Testis (tissue), 2 donors: ENCODE data around the gene CORIN.

Experiments
- CTCF ChIP-seq, 3 experiments: fragments of 450-650 bp in 2 of 3; fragments of 200-600 bp in 1 of 3; sonication (generic) in 1 of 3; IDR thresholded peaks; one replicate each; pipeline ENCODE4 v1.5.1; 2016 to 2019; ENCODE audit warnings: antibody characterized with exemption in 3 of 3, mild to moderate bottlenecking in 2 of 3, moderate library complexity in 1 of 3
- POLR2A ChIP-seq: fragments of 450-650 bp; IDR thresholded peaks from one replicate; pipeline ENCODE4 v1.6.1; 2017; ENCODE audit warnings: antibody characterized with exemption, mild to moderate bottlenecking, moderate library complexity

GRCh38 chr4:47694322-47694721, 143.5 kb downstream of the CORIN start:
- TF ChIP-seq CTCF (IDR thresholded peaks at IDR 0.05), result no peak
- no peak for TF ChIP-seq POLR2A
